Testis (tissue), 3 donors: Measurements from ENCODE around the gene LIPK. TPM values are rescaled to one million over a fixed set of nuclear protein-coding genes. Genes with fewer than 3 reads are reported as not detected.
"Not testable (repeated sequence)": the region's sequence is repeated elsewhere in the genome, so short reads cannot be mapped to it uniquely, and the experiment has no call there.

Experiments used
- DNase-seq: peaks from one replicate; pipeline ENCODE4 v3.0.0-alpha.2; 2019
- H3K27ac ChIP-seq, 2 donors: fragments of 200-600 bp; sonication (generic); one replicate each; pipeline ENCODE4 v1.5.1; 2019
- H3K27me3 ChIP-seq: fragments of 200-600 bp; sonication (generic); one replicate; pipeline ENCODE4 v1.5.1; 2019
- H3K36me3 ChIP-seq: fragments of 200-600 bp; sonication (generic); one replicate; pipeline ENCODE4 v1.5.1; 2017; ENCODE audit warnings: low read depth; ENCODE audit errors: missing control alignments
- H3K4me1 ChIP-seq: fragments of 200-600 bp; sonication (generic); one replicate; pipeline ENCODE4 v1.5.1; 2019
- H3K4me3 ChIP-seq, 2 donors: fragments of 200-600 bp; sonication (generic); one replicate each; pipeline ENCODE4 v1.5.1; 2017 to 2019
- H3K9me3 ChIP-seq: fragments of 200-600 bp; sonication (generic); one replicate; pipeline ENCODE4 v1.5.1; 2017
- POLR2A ChIP-seq: fragments of 450-650 bp; IDR thresholded peaks from one replicate; pipeline ENCODE4 v1.6.1; 2017; ENCODE audit warnings: antibody characterized with exemption, mild to moderate bottlenecking, moderate library complexity
- WGBS, 2 donors: methylation state at CpG; one replicate each; pipeline ENCODE4 v1.1.5; 2018; 5-methylcytosine and 5-hydroxymethylcytosine counted together
- intact Hi-C: fragments of 100-400 bp; cut with DNase I; formaldehyde crosslinking; loops from one replicate; pipeline ENCODE4 v1.15.1; 2023; ENCODE audit warnings: low total_unique reads
- polyA plus RNA-seq: library from polyadenylated mRNA; stranded (reverse); fragments of 350-450 nt; fragmentation: Illumina TruSeq; extraction: RNeasy Lipid Tissue Mini Kit (QIAGEN cat#74804); gene quantifications from one replicate; pipeline ENCODE4 v1.2.3, GENCODE V29; 2014; ENCODE audit warnings: low read depth, low replicate concordance; ENCODE audit not compliant: insufficient read depth
- total RNA-seq, 2 donors: library from RNA; depleted of rRNA; stranded (reverse); fragments of >200 nt; gene quantifications; one replicate each; pipeline ENCODE4 v1.2.3, GENCODE V29; 2016
- TF ChIP-seq, protein P1 (sequence below), 3 experiments: fragments of 450-650 bp in 2 of 3; fragments of 200-600 bp in 1 of 3; sonication (generic) in 1 of 3; IDR thresholded peaks; one replicate each; pipeline ENCODE4 v1.5.1; 2016 to 2019; ENCODE audit warnings: antibody characterized with exemption in 3 of 3, mild to moderate bottlenecking in 2 of 3, moderate library complexity in 1 of 3

Gene LIPK
- total and polyA plus RNA-seq, 3 donors from 2014 or later = not detected

- H3K27me3 ChIP-seq = no peaks in the 10 kb centered on the region
- H3K9me3 ChIP-seq = no peaks in the 10 kb centered on the region
- no peak for DNase-seq
- no peak for TF ChIP-seq POLR2A
- TF ChIP-seq, protein P1, sequence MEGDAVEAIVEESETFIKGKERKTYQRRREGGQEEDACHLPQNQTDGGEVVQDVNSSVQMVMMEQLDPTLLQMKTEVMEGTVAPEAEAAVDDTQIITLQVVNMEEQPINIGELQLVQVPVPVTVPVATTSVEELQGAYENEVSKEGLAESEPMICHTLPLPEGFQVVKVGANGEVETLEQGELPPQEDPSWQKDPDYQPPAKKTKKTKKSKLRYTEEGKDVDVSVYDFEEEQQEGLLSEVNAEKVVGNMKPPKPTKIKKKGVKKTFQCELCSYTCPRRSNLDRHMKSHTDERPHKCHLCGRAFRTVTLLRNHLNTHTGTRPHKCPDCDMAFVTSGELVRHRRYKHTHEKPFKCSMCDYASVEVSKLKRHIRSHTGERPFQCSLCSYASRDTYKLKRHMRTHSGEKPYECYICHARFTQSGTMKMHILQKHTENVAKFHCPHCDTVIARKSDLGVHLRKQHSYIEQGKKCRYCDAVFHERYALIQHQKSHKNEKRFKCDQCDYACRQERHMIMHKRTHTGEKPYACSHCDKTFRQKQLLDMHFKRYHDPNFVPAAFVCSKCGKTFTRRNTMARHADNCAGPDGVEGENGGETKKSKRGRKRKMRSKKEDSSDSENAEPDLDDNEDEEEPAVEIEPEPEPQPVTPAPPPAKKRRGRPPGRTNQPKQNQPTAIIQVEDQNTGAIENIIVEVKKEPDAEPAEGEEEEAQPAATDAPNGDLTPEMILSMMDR (IDR thresholded peaks at IDR 0.05) = no peak
- H3K4me1 ChIP-seq = no peaks in the 10 kb centered on the region
- no peaks in the 10 kb centered on the region for H3K36me3 ChIP-seq
- intact Hi-C loops = no loop called here
- no peak overlapping the region for H3K27ac ChIP-seq
- no peak overlapping the region for H3K4me3 ChIP-seq
Measured at GRCh38 chr10:88661577-88661976, 44.5 kb upstream of the LIPK start.

DNA sequence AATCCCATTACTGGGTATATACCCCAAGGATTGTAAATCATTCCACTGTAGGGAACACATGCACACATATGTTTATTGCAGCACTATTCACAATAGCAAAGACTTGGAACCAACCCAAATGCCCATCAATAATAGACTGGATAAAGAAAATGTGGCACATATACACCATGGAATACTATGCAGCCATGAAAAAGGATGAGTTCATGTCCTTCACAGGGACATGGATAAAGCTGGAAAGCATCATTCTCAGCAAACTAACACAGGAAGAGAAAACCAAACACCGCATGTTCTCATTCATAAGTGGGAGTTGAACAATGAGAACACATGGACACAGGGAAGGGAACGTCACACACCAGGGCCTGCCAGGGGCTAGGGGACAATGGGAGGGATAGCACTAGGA is 42.9 kb upstream of the LIPK start:
- H3K27ac ChIP-seq, H3K4me3 ChIP-seq, H3K36me3 ChIP-seq, H3K4me1 ChIP-seq, intact Hi-C loops, H3K27me3 ChIP-seq, H3K9me3 ChIP-seq, DNase-seq: not testable (repeated sequence)
- 91 to 94% methylated on average over 2 of the region's 2 CpGs for WGBS, 2 donors

DNA sequence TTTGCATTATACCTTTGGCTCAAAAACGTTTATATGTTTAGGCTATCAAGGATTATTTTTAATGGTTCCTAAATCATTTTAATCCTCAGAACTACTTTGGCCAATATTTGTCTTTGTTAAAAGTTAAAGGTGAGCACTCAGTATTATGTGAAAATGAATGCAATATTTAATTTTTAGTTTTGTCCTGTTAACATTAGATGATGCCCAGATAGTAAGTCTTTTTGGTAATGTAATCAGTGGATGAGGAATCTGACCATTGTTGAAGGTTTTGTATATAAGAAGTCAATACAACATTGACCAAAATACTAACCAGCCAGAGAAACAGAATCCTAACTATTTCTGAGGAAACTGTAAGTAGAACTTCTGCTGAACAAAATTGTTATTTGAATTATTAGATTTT is 41.9 kb upstream of the LIPK start, which contains the start of gene LIPF:
TSS of gene LIPF (plus strand) at position 301 of the 400 bp plus-strand sequence. CDS start 2,856 bp downstream, outside the sequence.
- WGBS, 2 donors = 46 to 49% methylated on average over 1 of the region's 1 CpG
- H3K36me3 ChIP-seq = no peaks in the 10 kb centered on the region

GRCh38 chr10:88668465-88668864 is 37.6 kb upstream of the LIPK start:
- no peaks in the 10 kb centered on the region for H3K36me3 ChIP-seq
- DNase-seq = no peak
- no peaks in the 10 kb centered on the region for H3K27me3 ChIP-seq
- intact Hi-C loops = no loop called here
- H3K4me1 ChIP-seq = no peaks in the 10 kb centered on the region
- H3K4me3 ChIP-seq = no peak overlapping the region
- no peak for TF ChIP-seq POLR2A
- TF ChIP-seq, protein P1 (IDR thresholded peaks at IDR 0.05) = no peak
- H3K27ac ChIP-seq = no peak overlapping the region
- H3K9me3 ChIP-seq = no peaks in the 10 kb centered on the region
- WGBS, 2 donors = 77 to 81% methylated on average over 1 of the region's 1 CpG

More for the DNA sequence above, 41.9 kb upstream of the LIPK start, which contains the start of gene LIPF:
- Histone ChIP-seq H3K4me1 (no peaks in the 10 kb centered on the region), H3K4me3 (no peak within 1 kb of the TSS), H3K9me3 (no peaks in the 10 kb centered on the region), H3K27ac (no peak within 1 kb of the TSS), H3K27me3 (no peaks in the 10 kb centered on the region)
- no peak for TF ChIP-seq POLR2A
- TF ChIP-seq, protein P1 (IDR thresholded peaks at IDR 0.05) = no peak
- DNase-seq = no peak
- intact Hi-C loops = no loop called here

DNA sequence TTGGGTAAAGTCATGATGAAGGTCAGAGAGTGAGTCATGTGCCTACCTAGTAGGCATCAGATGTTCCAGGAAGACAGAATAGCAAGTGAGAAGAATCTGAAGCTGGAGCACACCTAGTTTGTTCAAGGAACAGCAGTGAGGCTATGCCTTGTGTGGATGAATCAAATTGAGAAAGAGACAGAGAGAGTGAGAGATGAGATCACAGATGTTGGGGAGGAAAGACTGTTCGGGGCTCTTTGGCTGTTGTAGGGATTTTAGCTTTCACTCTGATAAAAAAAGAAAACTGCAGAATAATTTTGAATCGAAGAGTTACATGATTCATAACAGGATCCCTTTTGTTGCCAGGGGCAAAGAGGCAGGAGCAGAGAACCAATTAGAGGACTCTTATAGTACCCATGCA is 35.6 kb upstream of the LIPK start:
- TF ChIP-seq, protein P1 (IDR thresholded peaks at IDR 0.05) = no peak
- no peak for TF ChIP-seq POLR2A
- no peak for DNase-seq
- intact Hi-C loops = no loop called here

More for the DNA sequence above, 35.6 kb upstream of the LIPK start:
- Histone ChIP-seq H3K9me3 (no peaks in the 10 kb centered on the region), H3K27ac (no peak overlapping the region), H3K36me3 (no peaks in the 10 kb centered on the region), H3K4me1 (no peaks in the 10 kb centered on the region), H3K4me3 (no peak overlapping the region), H3K27me3 (no peaks in the 10 kb centered on the region)
- 65 to 95% methylated on average over 2 of the region's 2 CpGs for WGBS, 2 donors
